HepG2 (cell line): Measurements from ENCODE around the gene FGFR3. TPM values are rescaled to one million over a fixed set of nuclear protein-coding genes. Genes with fewer than 3 reads are reported as not detected.

Experiments used
- CBFB ChIP-seq: sonication (generic); formaldehyde crosslinking; IDR thresholded peaks from 2 replicates; pipeline ENCODE4 v1.4.0; 2020; ENCODE audit warnings: missing genetic modification reagents
- CCDC6 ChIP-seq: sonication (generic); formaldehyde crosslinking; IDR thresholded peaks from 2 replicates; pipeline ENCODE4 v1.8.1; 2022; ENCODE audit warnings: mild to moderate bottlenecking, missing genetic modification reagents, moderate library complexity
- DMAP1 ChIP-seq: IDR thresholded peaks from 2 replicates; pipeline ENCODE4 v1.6.1; 2016
- HDAC6 ChIP-seq: fragments of 200-600 bp; sonication (generic); IDR thresholded peaks from 2 replicates; pipeline ENCODE4 v1.7.0; 2017; ENCODE audit warnings: mild to moderate bottlenecking, antibody characterized with exemption, low read length, low read depth
- IRF2 ChIP-seq: IDR thresholded peaks from 2 replicates; pipeline ENCODE4 v1.6.1; 2018; ENCODE audit warnings: missing genetic modification reagents, missing compliant biosample characterization
- NCOA1 ChIP-seq: sonication (generic); formaldehyde crosslinking; IDR thresholded peaks from 2 replicates; pipeline ENCODE4 v1.9.0; 2021; ENCODE audit warnings: missing genetic modification reagents
- NR2F1 ChIP-seq, 2 experiments: fragments of 450-650 bp in 1 of 2; formaldehyde crosslinking in 1 of 2; IDR thresholded peaks; 2 replicates each; pipeline versions ENCODE4 v1.5.0 to v1.6.1; 2016 to 2020; ENCODE audit warnings: mild to moderate bottlenecking in 1 of 2, missing compliant biosample characterization in 1 of 2, missing genetic modification reagents in 1 of 2, moderate library complexity in 1 of 2
- POGZ ChIP-seq: sonication (generic); formaldehyde crosslinking; IDR thresholded peaks from 2 replicates; pipeline ENCODE4 v1.4.0; 2020; ENCODE audit warnings: mild to moderate bottlenecking, missing genetic modification reagents
- POLR2A ChIP-seq, 2 experiments: IDR thresholded peaks; 2 replicates each; pipeline ENCODE4 v1.6.1; 2011; ENCODE audit warnings: low read depth in 2 of 2, low read length in 2 of 2, mild to moderate bottlenecking in 1 of 2, moderate library complexity in 1 of 2; ENCODE audit not compliant: insufficient read depth in 1 of 2
- PRMT3 ChIP-seq: sonication (generic); formaldehyde crosslinking; IDR thresholded peaks from 2 replicates; pipeline ENCODE4 v1.8.1; 2022; ENCODE audit warnings: low read depth, mild to moderate bottlenecking, moderate library complexity, missing genetic modification reagents, borderline replicate concordance
- REXO4 ChIP-seq: sonication (generic); formaldehyde crosslinking; IDR thresholded peaks from 2 replicates; pipeline ENCODE4 v1.8.0; 2022; ENCODE audit warnings: missing genetic modification reagents, mild to moderate bottlenecking, borderline replicate concordance
- RXRA ChIP-seq: sonication (generic); formaldehyde crosslinking; IDR thresholded peaks from 2 replicates; pipeline ENCODE4 v1.5.1; 2020; ENCODE audit warnings: missing genetic modification reagents
- SIX4 ChIP-seq: sonication (generic); formaldehyde crosslinking; IDR thresholded peaks from 2 replicates; pipeline ENCODE4 v1.4.0; 2020; ENCODE audit warnings: missing genetic modification reagents
- TSC22D2 ChIP-seq: sonication (generic); formaldehyde crosslinking; IDR thresholded peaks from 2 replicates; pipeline ENCODE4 v1.5.1; 2020; ENCODE audit warnings: missing genetic modification reagents, mild to moderate bottlenecking, borderline replicate concordance
- ZNF142 ChIP-seq: sonication (generic); formaldehyde crosslinking; IDR thresholded peaks from 2 replicates; pipeline ENCODE4 v1.4.0; 2020; ENCODE audit warnings: missing genetic modification reagents
- ZNF234 ChIP-seq: sonication (generic); formaldehyde crosslinking; conservative IDR thresholded peaks from 2 replicates; pipeline ENCODE4 v1.5.1; 2020; ENCODE audit warnings: mild to moderate bottlenecking, missing genetic modification reagents
- ZNF333 ChIP-seq: sonication (generic); formaldehyde crosslinking; IDR thresholded peaks from 2 replicates; pipeline ENCODE4 v1.4.0; 2020; ENCODE audit warnings: mild to moderate bottlenecking, missing genetic modification reagents, borderline replicate concordance
- ZNF570 ChIP-seq: sonication (generic); formaldehyde crosslinking; IDR thresholded peaks from 2 replicates; pipeline ENCODE4 v1.4.0; 2020; ENCODE audit warnings: mild to moderate bottlenecking, missing genetic modification reagents, borderline replicate concordance
- ZSCAN20 ChIP-seq: sonication (generic); formaldehyde crosslinking; IDR thresholded peaks from 2 replicates; pipeline ENCODE4 v1.4.0; 2020; ENCODE audit warnings: missing genetic modification reagents, mild to moderate bottlenecking, borderline replicate concordance
- polyA plus RNA-seq, 8 experiments: library from polyadenylated mRNA; depleted of rRNA in 3 of 8; stranded (reverse) in 7 of 8; unstranded in 1 of 8; fragments of >200 nt; fragmentation: Illumina TruSeq in 4 of 8; extraction: Trizol in 4 of 8; gene quantifications; 2 replicates each; pipeline versions ENCODE4 v1.2.1 to v1.2.3, GENCODE V29; 2011 to 2016; ENCODE audit warnings: low read depth in 4 of 8, missing spikeins in 1 of 8, mixed read lengths in 1 of 8; ENCODE audit not compliant: insufficient read depth in 1 of 8
- total RNA-seq, 5 experiments: library from RNA; depleted of rRNA; stranded (reverse); fragments of >200 nt; fragmentation: Illumina TruSeq; extraction: Trizol; gene quantifications; 2 replicates each; pipeline ENCODE4 v1.2.3, GENCODE V29; 2016; ENCODE audit warnings: low read depth in 1 of 5
- TF ChIP-seq, protein P1 (sequence below): sonication (generic); formaldehyde crosslinking; IDR thresholded peaks from 2 replicates; pipeline ENCODE4 v1.4.0; 2020; ENCODE audit warnings: missing genetic modification reagents, mild to moderate bottlenecking, borderline replicate concordance

FGFR3 gene
- total and polyA plus RNA-seq, 2 of the 13 experiments (the other 11 are each of a cell fraction or from before 2014, with no cell fraction given): 103 to 109 TPM

DNA sequence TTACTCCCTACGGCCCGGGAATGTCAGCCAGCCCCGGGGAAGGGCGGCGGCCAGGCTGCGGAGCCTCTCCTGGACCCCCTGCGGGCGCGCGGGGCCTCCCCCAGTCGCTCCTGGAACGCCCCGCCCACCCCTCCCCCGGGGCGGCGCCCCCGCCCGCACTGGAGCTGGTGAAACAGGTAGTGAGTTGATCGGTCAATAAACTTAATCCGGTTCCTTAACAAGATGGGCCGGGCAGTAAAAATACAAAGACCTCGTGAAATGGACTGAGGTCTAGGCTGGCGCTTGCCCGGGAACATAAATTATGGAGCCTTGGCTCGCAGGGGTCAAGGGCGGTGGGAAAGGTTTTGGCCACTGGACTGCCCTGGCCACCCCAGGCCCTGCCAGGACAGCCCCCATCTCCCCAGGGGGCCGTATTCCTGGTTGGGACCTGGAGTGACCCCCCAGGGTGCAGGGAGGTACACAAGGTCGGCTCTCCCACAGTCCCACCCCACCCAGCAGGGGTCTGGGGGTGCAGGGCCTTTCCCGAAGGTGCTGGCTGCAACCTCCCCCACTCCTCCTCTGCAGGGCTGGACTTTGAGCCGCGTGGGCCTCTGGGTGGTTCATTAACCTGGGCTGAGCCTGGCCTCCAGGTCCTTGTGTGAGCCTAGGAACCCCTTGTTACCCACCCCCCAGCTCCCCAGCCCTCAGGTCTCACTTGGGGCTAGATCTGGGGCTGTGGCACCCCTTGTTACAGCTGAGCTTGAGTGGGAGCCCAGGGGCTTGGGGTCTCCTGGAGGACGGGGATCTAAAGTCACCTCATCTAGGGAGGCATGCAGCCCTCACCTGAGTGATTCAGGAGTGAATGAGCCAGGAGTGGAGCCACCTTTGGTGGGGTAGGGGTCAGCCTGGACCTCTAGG, 2.5 kb downstream of the FGFR3 start (continued):
- TF ChIP-seq SIX4 (CRISPR knock-in tag) (0 out of 2 replicates have a peak, but pooled peaks have one; percentile 14), NR2F1 (CRISPR knock-in tag; IDR thresholded peaks at IDR 0.05) (peak; percentile 73 to 96), POLR2A (IDR thresholded peaks at IDR 0.05; ENCODE audit: insufficient read depth in 1 of 2, low read depth in 2 of 2, low read length in 2 of 2) (peak in 1 of 2 experiments; percentile 65; a peak in 2 of 4 replicates), ZNF142 (CRISPR knock-in tag) (no peak; the same call in 1 of the 2 replicates), RXRA (peak; percentile 97), ZNF570 (CRISPR knock-in tag) (no peak; the same call in 1 of the 2 replicates), CBFB (CRISPR knock-in tag) (peak; percentile 65; the same call in 1 of the 2 replicates), ZNF234 (CRISPR knock-in tag) (no peak), DMAP1 (peak; percentile 34; the same call in 1 of the 2 replicates), ZNF333 (CRISPR knock-in tag) (0 out of 2 replicates have a peak, but pooled peaks have one; percentile 43), CCDC6 (peak; percentile 90), ZSCAN20 (no peak), POGZ (CRISPR knock-in tag) (peak; percentile 60; the same call in 1 of the 2 replicates), PRMT3 (CRISPR knock-in tag) (0 out of 2 replicates have a peak, but pooled peaks have one; percentile 57), HDAC6 (no peak), REXO4 (CRISPR knock-in tag) (no peak), TSC22D2 (CRISPR knock-in tag) (peak; percentile 66; the same call in 1 of the 2 replicates), NCOA1 (CRISPR knock-in tag) (peak; percentile 37; the same call in 1 of the 2 replicates), IRF2 (CRISPR knock-in tag) (peak; percentile 67; the same call in 1 of the 2 replicates)
- TF ChIP-seq, protein P1, sequence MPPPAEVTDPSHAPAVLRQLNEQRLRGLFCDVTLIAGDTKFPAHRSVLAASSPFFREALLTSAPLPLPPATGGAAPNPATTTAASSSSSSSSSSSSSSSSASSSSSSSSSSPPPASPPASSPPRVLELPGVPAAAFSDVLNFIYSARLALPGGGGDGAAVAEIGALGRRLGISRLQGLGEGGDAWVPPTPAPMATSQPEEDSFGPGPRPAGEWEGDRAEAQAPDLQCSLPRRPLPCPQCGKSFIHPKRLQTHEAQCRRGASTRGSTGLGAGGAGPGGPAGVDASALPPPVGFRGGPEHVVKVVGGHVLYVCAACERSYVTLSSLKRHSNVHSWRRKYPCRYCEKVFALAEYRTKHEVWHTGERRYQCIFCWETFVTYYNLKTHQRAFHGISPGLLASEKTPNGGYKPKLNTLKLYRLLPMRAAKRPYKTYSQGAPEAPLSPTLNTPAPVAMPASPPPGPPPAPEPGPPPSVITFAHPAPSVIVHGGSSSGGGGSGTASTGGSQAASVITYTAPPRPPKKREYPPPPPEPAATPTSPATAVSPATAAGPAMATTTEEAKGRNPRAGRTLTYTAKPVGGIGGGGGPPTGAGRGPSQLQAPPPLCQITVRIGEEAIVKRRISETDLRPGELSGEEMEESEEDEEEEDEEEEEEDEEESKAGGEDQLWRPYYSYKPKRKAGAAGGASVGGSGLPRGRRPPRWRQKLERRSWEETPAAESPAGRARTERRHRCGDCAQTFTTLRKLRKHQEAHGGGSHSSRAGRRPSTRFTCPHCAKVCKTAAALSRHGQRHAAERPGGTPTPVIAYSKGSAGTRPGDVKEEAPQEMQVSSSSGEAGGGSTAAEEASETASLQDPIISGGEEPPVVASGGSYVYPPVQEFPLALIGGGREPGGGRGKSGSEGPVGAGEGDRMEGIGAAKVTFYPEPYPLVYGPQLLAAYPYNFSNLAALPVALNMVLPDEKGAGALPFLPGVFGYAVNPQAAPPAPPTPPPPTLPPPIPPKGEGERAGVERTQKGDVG (CRISPR knock-in tag): peak; percentile 66; the same call in 1 of the 2 replicates
